Measurements from ENCODE around the gene OR5K4.

The OR5K4 gene, protein sequence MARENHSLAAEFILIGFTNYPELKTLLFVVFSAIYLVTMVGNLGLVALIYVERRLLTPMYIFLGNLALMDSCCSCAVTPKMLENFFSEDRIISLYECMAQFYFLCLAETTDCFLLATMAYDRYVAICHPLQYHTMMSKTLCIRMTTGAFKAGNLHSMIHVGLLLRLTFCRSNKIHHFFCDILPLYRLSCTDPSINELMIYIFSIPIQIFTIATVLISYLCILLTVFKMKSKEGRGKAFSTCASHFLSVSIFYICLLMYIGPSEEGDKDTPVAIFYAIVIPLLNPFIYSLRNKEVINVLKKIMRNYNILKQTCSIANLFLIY

DNA sequence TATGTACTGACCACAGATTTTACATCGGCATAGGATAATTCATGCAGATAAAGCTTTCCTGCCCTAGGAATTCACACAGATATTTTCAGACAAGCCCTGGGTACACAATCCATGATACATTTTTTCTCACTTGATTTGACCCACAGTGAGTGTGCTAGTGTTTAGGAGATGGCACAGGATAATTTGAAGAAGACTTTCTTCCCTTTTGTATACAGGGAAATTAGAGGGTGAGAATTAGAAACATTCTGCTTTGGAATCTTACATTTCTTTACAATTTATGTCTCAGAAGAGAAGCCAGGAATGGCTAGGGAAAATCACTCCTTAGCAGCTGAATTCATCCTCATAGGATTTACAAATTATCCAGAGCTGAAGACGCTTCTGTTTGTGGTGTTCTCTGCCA, at the start of gene OR5K4:
TSS of gene OR5K4 (plus strand) at position 301 of the 400 bp plus-strand sequence. CDS start at position 301, 0 bp downstream.
- no peak for DNase-seq (ENCODE audit: low read depth)

DNA sequence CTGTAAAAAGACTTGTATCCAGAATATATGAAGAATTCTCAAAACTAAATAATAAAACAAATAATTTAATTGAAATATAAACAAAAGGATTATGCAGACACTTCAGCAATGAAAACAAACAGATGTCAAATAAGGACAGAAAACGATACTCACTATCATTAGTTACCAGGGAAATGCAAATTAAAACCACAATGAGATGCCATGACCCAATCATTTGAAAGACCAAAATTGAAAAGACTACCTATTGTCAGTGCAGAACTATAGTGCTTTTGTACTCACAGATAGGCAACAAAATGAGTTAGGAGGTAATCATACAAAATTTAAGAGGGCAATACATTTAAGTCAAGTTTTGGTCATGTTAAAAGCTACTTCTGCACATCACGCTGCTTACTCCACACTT, 31.6 kb upstream of the OR5K4 start:
- no peak for DNase-seq (ENCODE audit: low read depth)

- DNase-seq (ENCODE audit: low read depth), result no peak
These were observed 31.0 kb upstream of the OR5K4 start for GRCh38 chr3:98322686-98323085.

GRCh38 chr3:98323425-98323824, 30.2 kb upstream of the OR5K4 start:
- no peak for DNase-seq (ENCODE audit: low read depth)

DNA sequence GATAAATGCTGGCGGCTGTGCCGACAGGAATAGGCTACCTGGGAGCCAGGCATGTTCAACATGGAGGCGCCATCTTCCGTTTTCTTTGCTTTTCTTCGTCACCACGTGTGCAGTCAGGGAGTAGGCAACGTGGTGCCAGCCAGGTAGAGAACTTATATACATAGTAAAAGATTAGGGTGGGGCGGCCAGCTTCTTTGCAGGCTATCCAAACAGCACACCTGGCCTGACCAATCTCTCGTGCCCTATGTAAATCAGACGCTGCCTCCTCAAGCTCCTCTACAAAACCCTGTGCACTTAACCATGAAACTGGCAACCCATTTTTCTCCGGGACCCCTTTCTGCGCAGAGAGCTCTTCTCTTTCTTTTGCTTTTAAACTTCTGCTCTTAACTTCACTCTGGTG, 28.6 kb upstream of the OR5K4 start:
- no peak for DNase-seq (ENCODE audit: low read depth)

GRCh38 chr3:98326105-98326893, 27.4 kb upstream of the OR5K4 start:
- DNase-seq (ENCODE audit: low read depth), result no peak

GRCh38 chr3:98326945-98327344, 26.7 kb upstream of the OR5K4 start:
- DNase-seq (ENCODE audit: low read depth), result no peak

DNA sequence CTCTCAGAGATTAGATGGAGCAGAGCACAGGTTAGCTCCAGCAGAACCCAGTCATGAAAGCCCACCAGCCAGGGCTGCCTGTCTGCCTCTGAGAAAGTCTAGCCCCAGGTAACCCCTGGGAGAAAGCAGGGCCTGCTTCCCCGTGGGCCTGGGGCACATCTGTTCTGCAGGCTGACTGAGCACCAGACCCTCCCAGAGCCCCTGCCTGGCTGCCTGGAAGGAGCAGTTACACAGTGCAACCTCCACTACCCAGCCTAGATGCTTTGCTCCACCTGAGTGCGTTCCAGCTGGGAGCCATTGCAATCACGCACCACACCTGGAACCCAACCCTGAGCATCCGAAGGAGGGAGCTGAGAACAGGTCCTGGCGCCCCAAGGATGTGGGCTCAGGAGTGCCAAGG, 24.7 kb upstream of the OR5K4 start:
- DNase-seq (ENCODE audit: low read depth), result no peak

DNA sequence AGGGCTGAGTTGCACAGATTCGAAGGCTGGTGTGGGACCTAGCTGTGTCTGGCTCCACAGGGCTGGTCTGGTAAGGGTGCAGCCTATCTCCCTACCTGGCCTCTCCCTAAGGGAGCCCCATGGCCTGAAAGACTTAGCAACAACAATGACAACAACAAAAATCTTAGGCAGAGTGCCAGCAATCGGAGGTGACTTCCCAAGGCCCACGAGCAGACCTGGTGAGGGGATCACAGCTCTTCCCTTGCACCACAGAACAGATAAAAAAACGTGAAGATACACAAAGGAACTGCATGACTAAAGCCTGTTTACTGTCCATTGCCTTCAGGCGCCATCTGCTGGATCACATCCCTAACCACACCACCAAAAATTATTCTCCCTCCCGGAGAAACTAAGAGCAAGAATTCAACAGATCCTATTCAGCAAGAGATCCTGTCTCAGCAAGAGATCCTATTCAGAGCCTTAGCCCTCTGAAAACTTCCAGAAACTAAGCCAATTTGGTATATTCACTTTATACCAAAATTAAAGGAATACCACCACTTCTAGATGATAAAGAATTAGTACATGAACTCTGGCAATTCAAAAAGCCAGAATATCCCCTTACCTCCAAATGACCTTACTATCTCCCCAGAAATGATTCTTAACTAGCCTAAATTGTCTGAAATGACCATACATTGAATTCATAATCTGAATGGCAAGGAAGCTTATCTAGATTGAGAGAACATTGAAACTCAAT, 24.1 kb upstream of the OR5K4 start:
- peak; percentile 55 for DNase-seq (ENCODE audit: low read depth)

DNA sequence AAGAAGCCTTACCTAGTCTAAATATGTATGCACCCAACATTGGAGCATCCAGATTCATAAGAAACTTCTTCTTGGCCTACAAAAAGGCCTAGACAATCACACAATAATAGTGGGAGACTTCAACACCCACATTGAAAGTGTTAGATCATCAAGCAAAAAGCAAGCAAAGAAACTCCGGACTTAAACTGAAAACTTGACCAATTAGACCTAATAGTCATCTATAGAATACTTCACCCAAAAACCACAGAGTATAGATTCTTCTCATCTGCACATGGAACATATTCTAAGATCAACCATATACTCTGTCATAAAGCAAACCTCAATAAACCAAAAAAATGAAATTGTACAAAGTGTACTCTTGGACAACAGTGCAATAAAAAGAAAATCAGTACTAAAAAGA, 22.3 kb upstream of the OR5K4 start:
- DNase-seq (ENCODE audit: low read depth), result no peak

- no peak for DNase-seq (ENCODE audit: low read depth)
These were observed 19.6 kb upstream of the OR5K4 start for GRCh38 chr3:98333989-98334606.

GRCh38 chr3:98339031-98339430, 14.6 kb upstream of the OR5K4 start:
- DNase-seq (ENCODE audit: low read depth), result no peak

DNA sequence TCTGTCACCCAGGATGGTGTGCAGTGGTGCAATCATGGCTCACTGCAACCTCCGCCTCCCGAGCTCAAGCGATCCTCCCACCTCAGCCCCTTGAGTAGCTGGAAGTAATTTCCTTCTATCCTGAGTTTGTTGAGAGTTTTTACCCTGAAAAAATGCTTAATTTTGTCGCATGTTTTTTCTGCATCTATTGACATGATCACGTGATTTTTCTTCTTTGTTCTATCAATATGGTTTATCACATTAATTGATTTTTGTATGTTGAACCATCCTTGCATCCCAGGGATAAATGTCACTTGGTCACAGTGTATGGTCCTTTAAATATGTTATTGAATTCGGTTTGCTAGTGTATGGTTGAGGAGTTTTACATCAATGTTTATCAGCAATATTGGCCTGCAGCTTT, 11.9 kb upstream of the OR5K4 start:
- DNase-seq (ENCODE audit: low read depth), result no peak

- peak; percentile 49 for DNase-seq (ENCODE audit: low read depth)
These were observed 9.8 kb upstream of the OR5K4 start for GRCh38 chr3:98343647-98344507.

GRCh38 chr3:98350082-98350481, 3.6 kb upstream of the OR5K4 start:
- DNase-seq (ENCODE audit: low read depth), result no peak

GRCh38 chr3:98359250-98359649, 5.6 kb downstream of the OR5K4 start:
- no peak for DNase-seq (ENCODE audit: low read depth)

GRCh38 chr3:98359993-98360675, 6.5 kb downstream of the OR5K4 start:
- DNase-seq (ENCODE audit: low read depth), result peak; percentile 7

DNA sequence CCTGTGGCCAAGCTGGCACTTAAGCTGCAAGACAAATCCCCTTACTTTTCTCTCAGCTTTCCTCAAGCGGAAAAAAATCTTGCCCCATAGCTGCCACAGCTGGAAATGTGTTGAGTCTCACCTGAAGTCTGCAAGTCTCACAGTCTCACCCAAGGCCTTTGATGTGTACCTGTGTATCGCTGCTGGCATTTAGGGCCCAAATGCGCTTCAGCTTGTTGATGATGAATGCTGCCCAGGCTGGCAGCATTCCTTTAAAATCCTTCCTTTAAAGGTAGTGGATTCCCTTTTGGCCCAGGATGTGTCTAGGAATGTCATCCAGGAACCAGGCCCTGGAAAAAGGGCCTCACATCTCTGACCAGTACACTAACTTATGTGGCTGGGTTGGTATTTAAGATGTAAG, 7.0 kb downstream of the OR5K4 start:
- DNase-seq (ENCODE audit: low read depth), result no peak

GRCh38 chr3:98361289-98361688, 7.6 kb downstream of the OR5K4 start:
- no peak for DNase-seq (ENCODE audit: low read depth)

- no peak for DNase-seq (ENCODE audit: low read depth)
These were observed 14.0 kb downstream of the OR5K4 start for GRCh38 chr3:98367464-98368246.
